Measurements from ENCODE around the gene RAB3IL1. TPM values are rescaled to one million over a fixed set of nuclear protein-coding genes. Genes with fewer than 3 reads are reported as not detected.

The RAB3IL1 gene
- total and polyA plus RNA-seq, 8 donors: 9.3 to 15.4 (median 11.1) TPM

GRCh38 chr11:61907871-61908729 is 9.3 kb downstream of the RAB3IL1 start:
- no peak overlapping the region for H3K27ac ChIP-seq

GRCh38 chr11:61907282-61907681 is 10.1 kb downstream of the RAB3IL1 start:
- H3K36me3 ChIP-seq: peaks cover 0 to 15% of the 10 kb centered on the region in 2 donors
- intact Hi-C loops (cut with DNase I): no loop called here
- no peaks in the 10 kb centered on the region for H3K27me3 ChIP-seq
- peak in 1 of 4 donors; percentile 67 for DNase-seq
- no peaks in the 10 kb centered on the region for H3K9me3 ChIP-seq
- H3K27ac ChIP-seq: no peak overlapping the region
- H3K4me1 ChIP-seq: peaks cover 9 to 20% of the 10 kb centered on the region in 2 donors
- H3K4me3 ChIP-seq: no peak overlapping the region
- no peak for ATAC-seq
- TF ChIP-seq CTCF (IDR thresholded peaks at IDR 0.05): no peak

More at GRCh38 chr11:61907871-61908729, 9.3 kb downstream of the RAB3IL1 start:
- ATAC-seq (no peak), DNase-seq (peak in 1 of 4 donors; percentile 66)
- H3K36me3 ChIP-seq: peaks cover 0 to 15% of the 10 kb centered on the region in 2 donors
- no peaks in the 10 kb centered on the region for H3K27me3 ChIP-seq
- no peak overlapping the region for H3K4me3 ChIP-seq
- intact Hi-C loops (cut with DNase I): no loop called here
- peaks cover 9 to 28% of the 10 kb centered on the region in 2 donors for H3K4me1 ChIP-seq
- TF ChIP-seq CTCF (IDR thresholded peaks at IDR 0.05): no peak
- no peaks in the 10 kb centered on the region for H3K9me3 ChIP-seq

GRCh38 chr11:61906522-61906909 is 10.8 kb downstream of the RAB3IL1 start:
- Histone ChIP-seq H3K27ac (no peak overlapping the region), H3K4me1 (peaks cover 9 to 12% of the 10 kb centered on the region in 2 donors), H3K9me3 (no peaks in the 10 kb centered on the region), H3K4me3 (no peak overlapping the region), H3K27me3 (no peaks in the 10 kb centered on the region), H3K36me3 (peaks cover 0 to 15% of the 10 kb centered on the region in 2 donors)
- intact Hi-C loops (cut with DNase I): no loop called here
- no peak for TF ChIP-seq CTCF (IDR thresholded peaks at IDR 0.05)
- DNase-seq: no peak
- no peak for ATAC-seq

GRCh38 chr11:61905801-61906521 is 11.4 kb downstream of the RAB3IL1 start:
- Histone ChIP-seq H3K4me1 (peaks cover 8 to 9% of the 10 kb centered on the region in 2 donors), H3K36me3 (peaks cover 0 to 15% of the 10 kb centered on the region in 2 donors), H3K4me3 (no peak overlapping the region), H3K27ac (no peak overlapping the region), H3K27me3 (no peaks in the 10 kb centered on the region), H3K9me3 (no peaks in the 10 kb centered on the region)
- DNase-seq: no peak
- intact Hi-C loops (cut with DNase I): no loop called here
- no peak for TF ChIP-seq CTCF (IDR thresholded peaks at IDR 0.05)
- no peak for ATAC-seq
